GM23248 (cell line): Measurements from ENCODE around the gene IQCM.

Source experiments
- EZH2 ChIP-seq: fragments of 200-600 bp; sonication (generic); IDR thresholded peaks from 2 replicates; pipeline ENCODE4 v1.6.1; 2018; ENCODE audit warnings: antibody characterized with exemption, mild to moderate bottlenecking; ENCODE audit not compliant: insufficient read depth, poor library complexity, severe bottlenecking
- EZH2phosphoT487 ChIP-seq: fragments of 200-600 bp; sonication (generic); IDR thresholded peaks from 2 replicates; pipeline ENCODE4 v1.6.1; 2018; ENCODE audit warnings: antibody characterized with exemption, moderate library complexity, mild to moderate bottlenecking, low read depth; ENCODE audit not compliant: insufficient read depth

GRCh38 chr4:149755969-149756368 lies 59.7 kb downstream of the IQCM start:
- no peak for TF ChIP-seq EZH2phosphoT487
- no peak for TF ChIP-seq EZH2
